WTC11 (cell line): ENCODE results near the gene GOLGA7B.

ENCODE experiments used
- ATF2 ChIP-seq: sonication (generic); formaldehyde crosslinking; IDR thresholded peaks from 2 replicates; pipeline ENCODE4 v1.8.1; 2022; ENCODE audit warnings: low read depth, missing genetic modification reagents, borderline replicate concordance
- CTCF ChIP-seq: fragments of 200-600 bp; IDR thresholded peaks from 2 replicates; pipeline ENCODE4 v1.8.0; 2022; ENCODE audit warnings: antibody characterized with exemption
- E2F1 ChIP-seq: sonication (generic); formaldehyde crosslinking; IDR thresholded peaks from 2 replicates; pipeline ENCODE4 v1.8.0; 2022; ENCODE audit warnings: mild to moderate bottlenecking, missing genetic modification reagents
- ESRRA ChIP-seq: sonication (generic); formaldehyde crosslinking; IDR thresholded peaks from 2 replicates; pipeline ENCODE4 v1.8.1; 2022; ENCODE audit warnings: mild to moderate bottlenecking, missing genetic modification reagents, borderline replicate concordance
- ETV6 ChIP-seq: sonication (generic); formaldehyde crosslinking; IDR thresholded peaks from 2 replicates; pipeline ENCODE4 v1.8.1; 2022; ENCODE audit warnings: mild to moderate bottlenecking, missing genetic modification reagents
- OVOL2 ChIP-seq: fragments of 250-450 bp; sonication (Bioruptor Pico); IDR thresholded peaks from 2 replicates; pipeline ENCODE4 v1.9.0; 2021; ENCODE audit warnings: mild to moderate bottlenecking, borderline replicate concordance
- PREB ChIP-seq: sonication (generic); formaldehyde crosslinking; IDR thresholded peaks from 2 replicates; pipeline ENCODE4 v1.8.1; 2022; ENCODE audit warnings: mild to moderate bottlenecking, missing genetic modification reagents, moderate library complexity, borderline replicate concordance
- SMAD4 ChIP-seq: sonication (generic); formaldehyde crosslinking; IDR thresholded peaks from 2 replicates; pipeline ENCODE4 v1.8.0; 2022; ENCODE audit warnings: mild to moderate bottlenecking, missing genetic modification reagents
- USF2 ChIP-seq: sonication (generic); formaldehyde crosslinking; IDR thresholded peaks from 2 replicates; pipeline ENCODE4 v1.8.1; 2023; ENCODE audit warnings: mild to moderate bottlenecking, missing genetic modification reagents, moderate library complexity
- ZNF423 ChIP-seq: fragments of 250-450 bp; sonication (Bioruptor Pico); IDR thresholded peaks from 2 replicates; pipeline ENCODE4 v2.1.2; 2022; ENCODE audit warnings: mild to moderate bottlenecking, moderate library complexity

GRCh38 chr10:97888641-97889262 lies 39.1 kb downstream of the GOLGA7B start:
- TF ChIP-seq USF2 (CRISPR knock-in tag): no peak
- TF ChIP-seq PREB (CRISPR knock-in tag): no peak
- TF ChIP-seq ETV6 (CRISPR knock-in tag): no peak
- no peak for TF ChIP-seq CTCF
- TF ChIP-seq E2F1 (CRISPR knock-in tag): no peak
- no peak for TF ChIP-seq ZNF423 (CRISPR knock-in tag)
- TF ChIP-seq SMAD4 (CRISPR knock-in tag): no peak
- no peak for TF ChIP-seq OVOL2 (CRISPR knock-in tag)
- TF ChIP-seq ATF2 (CRISPR knock-in tag): no peak
- TF ChIP-seq ESRRA (CRISPR knock-in tag): no peak
